ENCODE data around the gene RAMP2.

Gene RAMP2

GRCh38 chr17:42750739-42751344 is 10.2 kb upstream of the RAMP2 start:
- ChIA-PET CTCF (interaction anchor here (1.6 kb wide), 1 partner anchor 13 kb away, joined by 10 read pairs; no protein-coding TSS in a partner anchor), POLR2A (interaction anchor here (0.9 kb wide), 1 partner anchor 8 kb away, joined by 3 read pairs; no protein-coding TSS in a partner anchor)
- Histone ChIP-seq H3K9me3 (ENCODE audit: control extremely low read depth in 1 of 5, control insufficient read depth in 4 of 5, insufficient read depth in 2 of 5, low read depth in 1 of 5, low read length in 4 of 5) (no peaks in the 10 kb centered on the region), H3K27me3 (replicated peaks in 2 of 5; ENCODE audit: control insufficient read depth in 4 of 5, insufficient read depth in 5 of 5, low read length in 4 of 5) (peaks cover 0 to 3% (median 0%) of the 10 kb centered on the region in 5 experiments), H3K4me3 (ENCODE audit: control insufficient read depth in 1 of 7, extremely low read depth in 1 of 7, insufficient read depth in 4 of 7, low read depth in 2 of 7, low read length in 6 of 7) (peak overlapping the region in 1 of 7 experiments; percentile 17), H3K4me1 (ENCODE audit: control extremely low read depth in 1 of 4, control insufficient read depth in 4 of 4, insufficient read depth in 4 of 4, low read length in 3 of 4) (peaks cover 3 to 14% (median 8%) of the 10 kb centered on the region in 4 experiments), H3K27ac (ENCODE audit: insufficient read depth in 1 of 2, low read depth in 1 of 2, low read length in 2 of 2, poor library complexity in 1 of 2, severe bottlenecking in 2 of 2) (no peak overlapping the region), H3K36me3 (ENCODE audit: control insufficient read depth in 4 of 4, insufficient read depth in 4 of 4, low read length in 3 of 4) (no peaks in the 10 kb centered on the region)
- DNase-seq, result peak; percentile 34 to 68 (median 51)
- 0% methylated on average over 3 of the region's 3 CpGs for WGBS (ENCODE audit: insufficient coverage)

GRCh38 chr17:42751628-42752027 is 9.4 kb upstream of the RAMP2 start:
- no peak overlapping the region for H3K4me3 ChIP-seq (ENCODE audit: control insufficient read depth in 1 of 7, extremely low read depth in 1 of 7, insufficient read depth in 4 of 7, low read depth in 2 of 7, low read length in 6 of 7)
- ChIA-PET POLR2A (no interaction called here), CTCF (interaction anchor here (0.9 kb wide), 1 partner anchor 12 kb away, joined by 3 read pairs; no protein-coding TSS in a partner anchor)
- no peak overlapping the region for H3K27ac ChIP-seq (ENCODE audit: insufficient read depth in 1 of 2, low read depth in 1 of 2, low read length in 2 of 2, poor library complexity in 1 of 2, severe bottlenecking in 2 of 2)
- H3K36me3 ChIP-seq (ENCODE audit: control insufficient read depth in 4 of 4, insufficient read depth in 4 of 4, low read length in 3 of 4), result no peaks in the 10 kb centered on the region
- no peak for DNase-seq
- peaks cover 3 to 14% (median 8%) of the 10 kb centered on the region in 4 experiments for H3K4me1 ChIP-seq (ENCODE audit: control extremely low read depth in 1 of 4, control insufficient read depth in 4 of 4, insufficient read depth in 4 of 4, low read length in 3 of 4)
- no peaks in the 10 kb centered on the region for H3K9me3 ChIP-seq (ENCODE audit: control extremely low read depth in 1 of 5, control insufficient read depth in 4 of 5, insufficient read depth in 2 of 5, low read depth in 1 of 5, low read length in 4 of 5)
- peaks cover 0 to 1% (median 0%) of the 10 kb centered on the region in 5 experiments for H3K27me3 ChIP-seq (replicated peaks in 2 of 5; ENCODE audit: control insufficient read depth in 4 of 5, insufficient read depth in 5 of 5, low read length in 4 of 5)
- 96% methylated on average over 5 of the region's 7 CpGs for WGBS (ENCODE audit: insufficient coverage)

- ChIA-PET CTCF (interaction anchor here (1.2 kb wide), 1 partner anchor 9 kb away, joined by 8 read pairs; no protein-coding TSS in a partner anchor), POLR2A (no interaction called here)
- Histone ChIP-seq H3K27me3 (replicated peaks in 2 of 5; ENCODE audit: control insufficient read depth in 4 of 5, insufficient read depth in 5 of 5, low read length in 4 of 5) (peaks cover 0 to 12% (median 6%) of the 10 kb centered on the region in 5 experiments), H3K36me3 (ENCODE audit: control insufficient read depth in 4 of 4, insufficient read depth in 4 of 4, low read length in 3 of 4) (no peaks in the 10 kb centered on the region), H3K27ac (ENCODE audit: insufficient read depth in 1 of 2, low read depth in 1 of 2, low read length in 2 of 2, poor library complexity in 1 of 2, severe bottlenecking in 2 of 2) (no peak overlapping the region), H3K4me3 (ENCODE audit: control insufficient read depth in 1 of 7, extremely low read depth in 1 of 7, insufficient read depth in 4 of 7, low read depth in 2 of 7, low read length in 6 of 7) (no peak overlapping the region), H3K9me3 (ENCODE audit: control extremely low read depth in 1 of 5, control insufficient read depth in 4 of 5, insufficient read depth in 2 of 5, low read depth in 1 of 5, low read length in 4 of 5) (no peaks in the 10 kb centered on the region), H3K4me1 (ENCODE audit: control extremely low read depth in 1 of 4, control insufficient read depth in 4 of 4, insufficient read depth in 4 of 4, low read length in 3 of 4) (peaks cover 3 to 14% (median 8%) of the 10 kb centered on the region in 4 experiments)
- WGBS (ENCODE audit: insufficient coverage), result 92% methylated on average over 2 of the region's 3 CpGs
- no peak for DNase-seq
Measured at GRCh38 chr17:42754782-42755181, 6.2 kb upstream of the RAMP2 start.

GRCh38 chr17:42759982-42760651 is 910 bp upstream of the RAMP2 start:
- Histone ChIP-seq H3K27ac (ENCODE audit: insufficient read depth in 1 of 2, low read depth in 1 of 2, low read length in 2 of 2, poor library complexity in 1 of 2, severe bottlenecking in 2 of 2) (no peak overlapping the region), H3K27me3 (replicated peaks in 2 of 5; ENCODE audit: control insufficient read depth in 4 of 5, insufficient read depth in 5 of 5, low read length in 4 of 5) (peaks cover 2 to 44% (median 20%) of the 10 kb centered on the region in 5 experiments), H3K4me3 (ENCODE audit: control insufficient read depth in 1 of 7, extremely low read depth in 1 of 7, insufficient read depth in 4 of 7, low read depth in 2 of 7, low read length in 6 of 7) (peak overlapping the region in 1 of 7 experiments; percentile 62), H3K9me3 (ENCODE audit: control extremely low read depth in 1 of 5, control insufficient read depth in 4 of 5, insufficient read depth in 2 of 5, low read depth in 1 of 5, low read length in 4 of 5) (no peaks in the 10 kb centered on the region), H3K36me3 (ENCODE audit: control insufficient read depth in 4 of 4, insufficient read depth in 4 of 4, low read length in 3 of 4) (no peaks in the 10 kb centered on the region), H3K4me1 (ENCODE audit: control extremely low read depth in 1 of 4, control insufficient read depth in 4 of 4, insufficient read depth in 4 of 4, low read length in 3 of 4) (peaks cover 0 to 14% (median 11%) of the 10 kb centered on the region in 4 experiments)
- CTCF ChIA-PET, result interaction anchor here (0.8 to 2.7 kb wide), 5 partner anchors 12 to 182 kb away, joined by 3 to 10 read pairs (median 4); partner anchors contain the start of gene VPS25
- no peak for DNase-seq
- POLR2A ChIA-PET, result no interaction called here
- WGBS (ENCODE audit: insufficient coverage), result 77% methylated on average over 8 of the region's 11 CpGs

- no peak for DNase-seq
- Histone ChIP-seq H3K4me3 (ENCODE audit: control insufficient read depth in 1 of 7, extremely low read depth in 1 of 7, insufficient read depth in 4 of 7, low read depth in 2 of 7, low read length in 6 of 7) (peak overlapping the region in 2 of 7 experiments; percentile 16 to 62), H3K9me3 (ENCODE audit: control extremely low read depth in 1 of 5, control insufficient read depth in 4 of 5, insufficient read depth in 2 of 5, low read depth in 1 of 5, low read length in 4 of 5) (no peaks in the 10 kb centered on the region), H3K4me1 (ENCODE audit: control extremely low read depth in 1 of 4, control insufficient read depth in 4 of 4, insufficient read depth in 4 of 4, low read length in 3 of 4) (peaks cover 0 to 14% (median 11%) of the 10 kb centered on the region in 4 experiments), H3K27ac (ENCODE audit: insufficient read depth in 1 of 2, low read depth in 1 of 2, low read length in 2 of 2, poor library complexity in 1 of 2, severe bottlenecking in 2 of 2) (no peak overlapping the region), H3K36me3 (ENCODE audit: control insufficient read depth in 4 of 4, insufficient read depth in 4 of 4, low read length in 3 of 4) (no peaks in the 10 kb centered on the region), H3K27me3 (replicated peaks in 2 of 5; ENCODE audit: control insufficient read depth in 4 of 5, insufficient read depth in 5 of 5, low read length in 4 of 5) (peaks cover 2 to 44% (median 20%) of the 10 kb centered on the region in 5 experiments)
- 69% methylated on average over 8 of the region's 12 CpGs for WGBS (ENCODE audit: insufficient coverage)
- POLR2A ChIA-PET, result no interaction called here
- CTCF ChIA-PET, result interaction anchor here (0.7 to 3.4 kb wide), 8 partner anchors 10 to 183 kb away, joined by 3 to 23 read pairs (median 5); partner anchors contain the start of genes PSMC3IP, RETREG3 and VPS25
Measured at GRCh38 chr17:42761638-42762037, 611 bp downstream of the RAMP2 start.

GRCh38 chr17:42766124-42766523 is 5.1 kb downstream of the RAMP2 start:
- no peaks in the 10 kb centered on the region for H3K9me3 ChIP-seq (ENCODE audit: control extremely low read depth in 1 of 5, control insufficient read depth in 4 of 5, insufficient read depth in 2 of 5, low read depth in 1 of 5, low read length in 4 of 5)
- no peak overlapping the region for H3K27ac ChIP-seq (ENCODE audit: insufficient read depth in 1 of 2, low read depth in 1 of 2, low read length in 2 of 2, poor library complexity in 1 of 2, severe bottlenecking in 2 of 2)
- no peak for DNase-seq
- H3K36me3 ChIP-seq (ENCODE audit: control insufficient read depth in 4 of 4, insufficient read depth in 4 of 4, low read length in 3 of 4), result no peaks in the 10 kb centered on the region
- CTCF ChIA-PET, result interaction anchor here (1.2 to 1.3 kb wide), 2 partner anchors 183 to 188 kb away, joined by 3 to 4 read pairs; partner anchors contain the start of gene PSMC3IP
- 97% methylated on average over 5 of the region's 6 CpGs for WGBS (ENCODE audit: insufficient coverage)
- H3K4me3 ChIP-seq (ENCODE audit: control insufficient read depth in 1 of 7, extremely low read depth in 1 of 7, insufficient read depth in 4 of 7, low read depth in 2 of 7, low read length in 6 of 7), result no peak overlapping the region
- POLR2A ChIA-PET, result no interaction called here
- peaks cover 0 to 19% (median 8%) of the 10 kb centered on the region in 5 experiments for H3K27me3 ChIP-seq (replicated peaks in 2 of 5; ENCODE audit: control insufficient read depth in 4 of 5, insufficient read depth in 5 of 5, low read length in 4 of 5)
- H3K4me1 ChIP-seq (ENCODE audit: control extremely low read depth in 1 of 4, control insufficient read depth in 4 of 4, insufficient read depth in 4 of 4, low read length in 3 of 4), result peaks cover 0 to 7% (median 5%) of the 10 kb centered on the region in 4 experiments

- Histone ChIP-seq H3K9me3 (ENCODE audit: control extremely low read depth in 1 of 5, control insufficient read depth in 4 of 5, insufficient read depth in 2 of 5, low read depth in 1 of 5, low read length in 4 of 5) (no peaks in the 10 kb centered on the region), H3K27me3 (replicated peaks in 2 of 5; ENCODE audit: control insufficient read depth in 4 of 5, insufficient read depth in 5 of 5, low read length in 4 of 5) (peaks cover 0 to 5% (median 0%) of the 10 kb centered on the region in 5 experiments), H3K4me1 (ENCODE audit: control extremely low read depth in 1 of 4, control insufficient read depth in 4 of 4, insufficient read depth in 4 of 4, low read length in 3 of 4) (peaks cover 0 to 1% (median under 1%) of the 10 kb centered on the region in 4 experiments), H3K4me3 (ENCODE audit: control insufficient read depth in 1 of 7, extremely low read depth in 1 of 7, insufficient read depth in 4 of 7, low read depth in 2 of 7, low read length in 6 of 7) (no peak overlapping the region), H3K36me3 (ENCODE audit: control insufficient read depth in 4 of 4, insufficient read depth in 4 of 4, low read length in 3 of 4) (no peaks in the 10 kb centered on the region), H3K27ac (ENCODE audit: insufficient read depth in 1 of 2, low read depth in 1 of 2, low read length in 2 of 2, poor library complexity in 1 of 2, severe bottlenecking in 2 of 2) (no peak overlapping the region)
- ChIA-PET CTCF (interaction anchor here (0.6 kb wide), 1 partner anchor 41 kb away, joined by 4 read pairs; no protein-coding TSS in a partner anchor), POLR2A (no interaction called here)
- DNase-seq, result no peak
Measured at GRCh38 chr17:42767512-42767911, 6.5 kb downstream of the RAMP2 start.

Measured in common myeloid progenitor, CD34-positive (primary cell).